Measurements from ENCODE around the gene ALOX12B. TPM values are rescaled to one million over a fixed set of nuclear protein-coding genes. Genes with fewer than 3 reads are reported as not detected.

ALOX12B gene
- total RNA-seq, 2 experiments from 2014 or later = 2.0 to 5.3 TPM

DNA sequence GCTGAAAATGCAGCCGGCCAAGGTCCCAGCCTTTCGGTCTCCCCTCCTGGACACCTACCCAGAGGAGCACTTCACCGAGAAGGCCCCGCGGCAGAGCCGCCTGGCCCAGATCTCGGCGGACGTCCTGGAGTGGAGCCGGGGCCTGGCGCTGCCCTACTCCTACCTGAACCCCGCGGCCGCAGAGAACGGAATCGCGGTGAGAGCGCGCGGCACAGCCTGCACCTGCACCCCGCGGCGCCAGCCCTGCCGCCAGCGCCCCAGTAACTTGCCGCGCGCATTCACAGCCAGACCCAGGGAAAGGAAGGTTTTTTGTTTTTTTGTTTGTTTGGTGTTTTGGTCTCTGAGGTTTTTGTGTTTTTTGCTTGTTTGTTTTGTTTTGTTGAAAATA is 15.2 kb downstream of the ALOX12B start:
- no peaks in the 10 kb centered on the region for H3K9me3 ChIP-seq (ENCODE audit: low read length)
- H4K20me1 ChIP-seq (ENCODE audit: insufficient read depth, low read length) = no peaks in the 10 kb centered on the region
- no peaks in the 10 kb centered on the region for H3K36me3 ChIP-seq (ENCODE audit: insufficient read depth, low read length)
- H2AFZ ChIP-seq (ENCODE audit: low read length) = no peak overlapping the region
- TF ChIP-seq EZH2phosphoT487 (IDR thresholded peaks at IDR 0.05; ENCODE audit: borderline replicate concordance, low read depth, low read length) = no peak
- TF ChIP-seq, protein P1, sequence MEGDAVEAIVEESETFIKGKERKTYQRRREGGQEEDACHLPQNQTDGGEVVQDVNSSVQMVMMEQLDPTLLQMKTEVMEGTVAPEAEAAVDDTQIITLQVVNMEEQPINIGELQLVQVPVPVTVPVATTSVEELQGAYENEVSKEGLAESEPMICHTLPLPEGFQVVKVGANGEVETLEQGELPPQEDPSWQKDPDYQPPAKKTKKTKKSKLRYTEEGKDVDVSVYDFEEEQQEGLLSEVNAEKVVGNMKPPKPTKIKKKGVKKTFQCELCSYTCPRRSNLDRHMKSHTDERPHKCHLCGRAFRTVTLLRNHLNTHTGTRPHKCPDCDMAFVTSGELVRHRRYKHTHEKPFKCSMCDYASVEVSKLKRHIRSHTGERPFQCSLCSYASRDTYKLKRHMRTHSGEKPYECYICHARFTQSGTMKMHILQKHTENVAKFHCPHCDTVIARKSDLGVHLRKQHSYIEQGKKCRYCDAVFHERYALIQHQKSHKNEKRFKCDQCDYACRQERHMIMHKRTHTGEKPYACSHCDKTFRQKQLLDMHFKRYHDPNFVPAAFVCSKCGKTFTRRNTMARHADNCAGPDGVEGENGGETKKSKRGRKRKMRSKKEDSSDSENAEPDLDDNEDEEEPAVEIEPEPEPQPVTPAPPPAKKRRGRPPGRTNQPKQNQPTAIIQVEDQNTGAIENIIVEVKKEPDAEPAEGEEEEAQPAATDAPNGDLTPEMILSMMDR (conservative IDR thresholded peaks at IDR 0.05; ENCODE audit: low read length) = no peak
- H3K4me2 ChIP-seq (ENCODE audit: low read length) = no peak overlapping the region
- H3K4me1 ChIP-seq (ENCODE audit: insufficient read depth, low read length, poor library complexity, severe bottlenecking) = peaks cover 4% of the 10 kb centered on the region
- no TSS peak for BruUV-seq (replicated peaks)
- H3K4me3 ChIP-seq (ENCODE audit: low read depth, low read length, poor library complexity, severe bottlenecking) = no peak overlapping the region
- intact Hi-C loops (cut with micrococcal nuclease; ENCODE audit: unreplicated experiment) = loop anchor here (5.0 kb wide), 1 partner anchor 230 kb away; no protein-coding TSS in a partner anchor
- CTCF ChIA-PET (ENCODE audit: unreplicated experiment) = no interaction called here
- no peak overlapping the region for H3K27ac ChIP-seq (ENCODE audit: low read depth, low read length, poor library complexity, severe bottlenecking)
- no peaks in the 10 kb centered on the region for H3K9me2 ChIP-seq (ENCODE audit: insufficient read depth, low read length)
- no peaks in the 10 kb centered on the region for H3K79me2 ChIP-seq (ENCODE audit: insufficient read depth, low read depth, low read length)
- DNase-seq (ENCODE audit: low spot score) = no peak
- POLR2A ChIA-PET = no interaction called here

DNA sequence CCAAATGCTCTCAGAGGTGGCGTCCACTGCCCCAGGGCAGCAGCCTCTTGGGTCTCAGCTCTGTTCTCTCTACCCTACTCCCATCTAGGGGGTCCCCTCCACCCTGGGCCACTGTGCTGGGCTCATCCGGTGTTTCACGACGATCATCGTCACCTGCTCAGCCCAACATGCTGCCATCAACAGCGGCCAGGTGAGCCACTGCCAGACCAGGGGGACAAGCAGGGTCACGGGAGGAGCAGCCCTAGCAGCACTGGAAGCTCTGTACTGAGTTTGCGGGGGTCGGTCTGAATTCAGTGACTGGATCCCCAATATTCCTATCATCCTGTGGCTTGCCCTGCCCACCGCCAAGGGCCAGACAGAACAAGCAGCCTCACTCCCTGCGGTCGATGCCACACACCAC is 16.0 kb downstream of the ALOX12B start:
- intact Hi-C loops (cut with micrococcal nuclease; ENCODE audit: unreplicated experiment) = loop anchor here (5.0 kb wide), 1 partner anchor 231 kb away; no protein-coding TSS in a partner anchor
- no peak for DNase-seq (ENCODE audit: low spot score)
- ChIA-PET CTCF (ENCODE audit: unreplicated experiment) (no interaction called here), POLR2A (no interaction called here)
- Histone ChIP-seq H3K4me3 (ENCODE audit: low read depth, low read length, poor library complexity, severe bottlenecking) (no peak overlapping the region), H3K36me3 (ENCODE audit: insufficient read depth, low read length) (no peaks in the 10 kb centered on the region), H3K4me1 (ENCODE audit: insufficient read depth, low read length, poor library complexity, severe bottlenecking) (peaks cover 4% of the 10 kb centered on the region), H3K9me3 (ENCODE audit: low read length) (no peaks in the 10 kb centered on the region), H3K79me2 (ENCODE audit: insufficient read depth, low read depth, low read length) (no peaks in the 10 kb centered on the region), H3K27ac (ENCODE audit: low read depth, low read length, poor library complexity, severe bottlenecking) (no peak overlapping the region), H3K9me2 (ENCODE audit: insufficient read depth, low read length) (no peaks in the 10 kb centered on the region), H4K20me1 (ENCODE audit: insufficient read depth, low read length) (no peaks in the 10 kb centered on the region), H2AFZ (ENCODE audit: low read length) (no peak overlapping the region), H3K4me2 (ENCODE audit: low read length) (no peak overlapping the region)
- BruUV-seq (replicated peaks) = no TSS peak
- TF ChIP-seq, protein P1 (conservative IDR thresholded peaks at IDR 0.05; ENCODE audit: low read length) = no peak

DNA sequence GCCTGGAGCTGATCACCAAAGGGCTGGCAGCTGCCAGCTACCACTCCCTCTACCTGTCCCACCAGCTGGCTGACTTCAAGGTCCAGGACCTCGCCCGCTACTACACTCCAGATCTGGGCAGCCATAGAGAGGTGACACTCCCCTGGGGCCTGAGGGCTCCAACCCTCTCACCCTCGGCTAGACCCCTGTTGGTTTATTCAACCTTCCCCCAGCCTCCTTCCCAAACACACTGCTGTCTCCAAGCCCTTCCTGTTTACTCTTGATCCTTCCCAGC is 18.0 kb downstream of the ALOX12B start:
- ChIA-PET CTCF (ENCODE audit: unreplicated experiment) (no interaction called here), POLR2A (interaction anchor here (1.1 kb wide), 1 partner anchor 47 kb away, joined by 3 read pairs; no protein-coding TSS in a partner anchor)
- Histone ChIP-seq H3K36me3 (ENCODE audit: insufficient read depth, low read length) (no peaks in the 10 kb centered on the region), H4K20me1 (ENCODE audit: insufficient read depth, low read length) (no peaks in the 10 kb centered on the region), H3K4me1 (ENCODE audit: insufficient read depth, low read length, poor library complexity, severe bottlenecking) (peaks cover 4% of the 10 kb centered on the region), H2AFZ (ENCODE audit: low read length) (no peak overlapping the region), H3K9me3 (ENCODE audit: low read length) (no peaks in the 10 kb centered on the region), H3K27ac (ENCODE audit: low read depth, low read length, poor library complexity, severe bottlenecking) (no peak overlapping the region), H3K79me2 (ENCODE audit: insufficient read depth, low read depth, low read length) (no peaks in the 10 kb centered on the region), H3K4me3 (ENCODE audit: low read depth, low read length, poor library complexity, severe bottlenecking) (no peak overlapping the region), H3K9me2 (ENCODE audit: insufficient read depth, low read length) (no peaks in the 10 kb centered on the region), H3K4me2 (ENCODE audit: low read length) (no peak overlapping the region)
- intact Hi-C loops (cut with micrococcal nuclease; ENCODE audit: unreplicated experiment) = no loop called here
- DNase-seq (ENCODE audit: low spot score) = no peak
- TF ChIP-seq EZH2phosphoT487 (IDR thresholded peaks at IDR 0.05; ENCODE audit: borderline replicate concordance, low read depth, low read length) = no peak
- TF ChIP-seq, protein P1 (conservative IDR thresholded peaks at IDR 0.05; ENCODE audit: low read length) = no peak
- BruUV-seq (replicated peaks) = no TSS peak
